GM18873 (cell line): ENCODE data around the gene BMPR1A.
"Not testable (repeated sequence)": the region's sequence is repeated elsewhere in the genome, so short reads cannot be mapped to it uniquely, and the experiment has no call there.

Experiments used
- ATAC-seq: cut with Tn5 transposase; IDR thresholded peaks from one replicate; pipeline ENCODE4 v1.9.1; 2021; ENCODE audit warnings: mild to moderate bottlenecking, moderate library complexity, moderate number of reproducible peaks; ENCODE audit not compliant: unreplicated experiment, low FRiP score

BMPR1A gene

GRCh38 chr10:86728056-86728455 lies 28.4 kb upstream of the BMPR1A start:
- no peak for ATAC-seq

- ATAC-seq: no peak
These were observed 26.7 kb upstream of the BMPR1A start for GRCh38 chr10:86729677-86730076.

GRCh38 chr10:86730227-86730626 lies 26.2 kb upstream of the BMPR1A start:
- no peak for ATAC-seq

- no peak for ATAC-seq
These were observed 23.6 kb upstream of the BMPR1A start for GRCh38 chr10:86732771-86733170.

- ATAC-seq: no peak
These were observed 23.2 kb upstream of the BMPR1A start for GRCh38 chr10:86733260-86733671.

- ATAC-seq: no peak
These were observed 22.0 kb upstream of the BMPR1A start for GRCh38 chr10:86734207-86734988.

- ATAC-seq: not testable (repeated sequence)
These were observed 21.1 kb upstream of the BMPR1A start for GRCh38 chr10:86735278-86735677.

GRCh38 chr10:86742230-86742629 lies 14.2 kb upstream of the BMPR1A start:
- no peak for ATAC-seq

- ATAC-seq: no peak
These were observed 12.2 kb upstream of the BMPR1A start for GRCh38 chr10:86744067-86744725.

- ATAC-seq: no peak
These were observed 8.4 kb upstream of the BMPR1A start for GRCh38 chr10:86747796-86748581.

GRCh38 chr10:86749854-86750253 lies 6.6 kb upstream of the BMPR1A start:
- no peak for ATAC-seq

GRCh38 chr10:86751477-86751876 lies 4.9 kb upstream of the BMPR1A start:
- no peak for ATAC-seq

GRCh38 chr10:86752311-86752710 lies 4.1 kb upstream of the BMPR1A start:
- no peak for ATAC-seq

- no peak for ATAC-seq
These were observed 3.4 kb upstream of the BMPR1A start for GRCh38 chr10:86753051-86753450.

GRCh38 chr10:86753638-86754434 lies 2.6 kb upstream of the BMPR1A start:
- no peak for ATAC-seq

- ATAC-seq: no peak
These were observed 1.0 kb upstream of the BMPR1A start for GRCh38 chr10:86755454-86755739.

- peak; percentile 65 for ATAC-seq
These were observed 494 bp upstream of the BMPR1A start for GRCh38 chr10:86755740-86756510.

- ATAC-seq: no peak
These were observed 924 bp downstream of the BMPR1A start for GRCh38 chr10:86757113-86757972.
